IMR-90 (cell line): ENCODE results near the gene USP35. TPM values are rescaled to one million over a fixed set of nuclear protein-coding genes. Genes with fewer than 3 reads are reported as not detected.

Experiments used
- ATAC-seq: fragments of 200-7000 bp; cut with Tn5 transposase; 2 replicates; pipeline ENCODE4 v1.9.1; 2020; ENCODE audit warnings: low read depth, mild to moderate bottlenecking, moderate library complexity
- BruUV-seq: library from RNA; stranded (reverse); fragments of 400-500 nt; replicated peaks from 2 replicates; lab custom pipeline; 2021; lab: Mats Ljungman, UMichigan
- CTCF ChIA-PET: fragments of 300-600 bp; formaldehyde crosslinking; extraction: SDS; loops from one replicate; lab custom pipeline; 2021; ENCODE audit warnings: antibody characterized with exemption; lab: Yijun Ruan, JAX
- POLR2A ChIA-PET: fragments of 300-600 bp; sonication (Branson Sonifier 250); formaldehyde crosslinking; loops from one replicate; lab custom pipeline; 2022; ENCODE audit warnings: antibody characterized with exemption; ENCODE audit not compliant: unreplicated experiment; lab: Charles Lee
- DNase-seq: peaks from one replicate; pipeline ENCODE4 v3.0.0; 2013
- H2AFZ ChIP-seq: replicated peaks from 2 replicates; pipeline ENCODE3; 2013; ENCODE audit warnings: low read length, mild to moderate bottlenecking; ENCODE audit not compliant: poor library complexity
- H2AK5ac ChIP-seq: 2 replicates; pipeline ENCODE4 v1.6.1; 2013; ENCODE audit warnings: low read depth, low read length, inconsistent platforms
- H2AK9ac ChIP-seq: replicated peaks from 2 replicates; pipeline ENCODE3; 2013; ENCODE audit warnings: mild to moderate bottlenecking, low read depth, low read length, moderate library complexity; ENCODE audit not compliant: poor library complexity
- H2BK120ac ChIP-seq: 2 replicates; pipeline ENCODE4 v1.6.1; 2013; ENCODE audit warnings: low read depth, low read length, inconsistent platforms
- H2BK15ac ChIP-seq: 3 replicates; pipeline ENCODE4 v1.6.1; 2013; ENCODE audit warnings: low read depth, low read length, inconsistent platforms
- H2BK20ac ChIP-seq: 2 replicates; pipeline ENCODE4 v1.6.1; 2013; ENCODE audit warnings: low read depth, mild to moderate bottlenecking, inconsistent platforms, low read length, moderate library complexity
- H2BK5ac ChIP-seq: 2 replicates; pipeline ENCODE4 v1.6.1; 2013; ENCODE audit warnings: mild to moderate bottlenecking, low read depth, low read length, inconsistent platforms; ENCODE audit not compliant: poor library complexity, severe bottlenecking
- H3K14ac ChIP-seq: replicated peaks from 2 replicates; pipeline ENCODE4 v1.6.1; 2013; ENCODE audit warnings: low read depth, low read length, inconsistent platforms
- H3K18ac ChIP-seq: 2 replicates; pipeline ENCODE4 v1.6.1; 2013; ENCODE audit warnings: low read depth, low read length, control low read depth
- H3K23ac ChIP-seq: 2 replicates; pipeline ENCODE4 v1.6.1; 2013; ENCODE audit warnings: low read depth, low read length, inconsistent platforms
- H3K27ac ChIP-seq: 2 replicates; pipeline ENCODE4 v1.5.1; 2013; ENCODE audit warnings: mild to moderate bottlenecking, control low read depth, low read length; ENCODE audit not compliant: insufficient read depth
- H3K27me3 ChIP-seq: 2 replicates; pipeline ENCODE4 v1.6.1; 2013; ENCODE audit warnings: low read length; ENCODE audit not compliant: control insufficient read depth, insufficient read depth
- H3K36me3 ChIP-seq: 2 replicates; pipeline ENCODE4 v1.6.1; 2013; ENCODE audit warnings: low read length, mixed read lengths; ENCODE audit not compliant: control insufficient read depth, insufficient read depth
- H3K4ac ChIP-seq: 2 replicates; pipeline ENCODE4 v1.6.1; 2013; ENCODE audit warnings: low read depth, low read length, inconsistent platforms
- H3K4me1 ChIP-seq: 2 replicates; pipeline ENCODE4 v1.6.1; 2013; ENCODE audit warnings: low read length, mixed read lengths; ENCODE audit not compliant: control insufficient read depth, insufficient read depth
- H3K4me2 ChIP-seq: 2 replicates; pipeline ENCODE4 v1.6.1; 2013; ENCODE audit warnings: low read depth, mild to moderate bottlenecking, control low read depth, low read length, moderate library complexity
- H3K4me3 ChIP-seq: 2 replicates; pipeline ENCODE4 v1.5.1; 2013; ENCODE audit warnings: low read depth, mild to moderate bottlenecking, control low read depth, low read length, moderate library complexity; ENCODE audit not compliant: insufficient read depth
- H3K56ac ChIP-seq: 2 replicates; pipeline ENCODE4 v1.6.1; 2013; ENCODE audit warnings: low read length, inconsistent platforms; ENCODE audit not compliant: insufficient read depth; ENCODE audit errors: extremely low read depth
- H3K79me1 ChIP-seq, 2 experiments: 2 replicates each; pipeline ENCODE4 v1.6.1; 2013; ENCODE audit warnings: low read length in 2 of 2, inconsistent platforms in 1 of 2, low read depth in 1 of 2
- H3K9ac ChIP-seq: 2 replicates; pipeline ENCODE4 v1.6.1; 2013; ENCODE audit warnings: low read depth, low read length, control low read depth
- H3K9me1 ChIP-seq: 2 replicates; pipeline ENCODE4 v1.6.1; 2013; ENCODE audit warnings: low read length, inconsistent platforms; ENCODE audit not compliant: insufficient read depth
- H3K9me3 ChIP-seq: 2 replicates; pipeline ENCODE4 v1.6.1; 2013; ENCODE audit warnings: low read length; ENCODE audit not compliant: control insufficient read depth, insufficient read depth
- H4K20me1 ChIP-seq: 2 replicates; pipeline ENCODE4 v1.6.1; 2013; ENCODE audit warnings: low read length, inconsistent platforms; ENCODE audit not compliant: insufficient read depth
- H4K5ac ChIP-seq: 2 replicates; pipeline ENCODE4 v1.6.1; 2013; ENCODE audit warnings: mild to moderate bottlenecking, low read depth, low read length, control low read depth
- H4K8ac ChIP-seq, 2 experiments: 2 replicates each; pipeline ENCODE4 v1.6.1; 2013; ENCODE audit warnings: low read depth in 2 of 2, low read length in 2 of 2, control low read depth in 1 of 2, inconsistent platforms in 1 of 2
- H4K91ac ChIP-seq: 2 replicates; pipeline ENCODE4 v1.6.1; 2013; ENCODE audit warnings: low read depth, low read length, inconsistent platforms; ENCODE audit not compliant: insufficient read depth
- BHLHE40 ChIP-seq: fragments of 150-350 bp; IDR thresholded peaks from 2 replicates; pipeline ENCODE4 v1.6.1; 2016; ENCODE audit warnings: mild to moderate bottlenecking, low read depth, low read length
- CEBPB ChIP-seq: IDR thresholded peaks from 2 replicates; pipeline ENCODE4 v1.6.1; 2012; ENCODE audit warnings: low read depth, low read length, improper control_type of control experiment
- CHD1 ChIP-seq: IDR thresholded peaks from 2 replicates; pipeline ENCODE4 v1.6.1; 2012; ENCODE audit warnings: low read depth, low read length, improper control_type of control experiment
- ELK1 ChIP-seq: fragments of 150-350 bp; IDR thresholded peaks from 2 replicates; pipeline ENCODE4 v1.6.1; 2016; ENCODE audit warnings: low read depth, mild to moderate bottlenecking, low read length, moderate library complexity, borderline replicate concordance
- FOS ChIP-seq: fragments of 150-350 bp; IDR thresholded peaks from 2 replicates; pipeline ENCODE4 v1.6.1; 2016; ENCODE audit warnings: low read depth, low read length
- MAFK ChIP-seq: IDR thresholded peaks from 2 replicates; pipeline ENCODE4 v1.6.1; 2012; ENCODE audit warnings: low read depth, low read length, improper control_type of control experiment
- MAZ ChIP-seq: IDR thresholded peaks from 2 replicates; pipeline ENCODE4 v1.6.1; 2012; ENCODE audit warnings: low read depth, mild to moderate bottlenecking, low read length, improper control_type of control experiment, moderate library complexity, borderline replicate concordance
- MXI1 ChIP-seq: IDR thresholded peaks from 2 replicates; pipeline ENCODE4 v1.6.1; 2012; ENCODE audit warnings: low read depth, mild to moderate bottlenecking, low read length, moderate library complexity, borderline replicate concordance
- NFE2L2 ChIP-seq: fragments of 150-350 bp; IDR thresholded peaks from 2 replicates; pipeline ENCODE4 v1.6.1; 2016; ENCODE audit warnings: low read depth, mild to moderate bottlenecking, low read length
- POLR2A ChIP-seq: IDR thresholded peaks from 2 replicates; pipeline ENCODE4 v1.6.1; 2012; ENCODE audit warnings: mild to moderate bottlenecking, low read depth, low read length
- RAD21 ChIP-seq: IDR thresholded peaks from 2 replicates; pipeline ENCODE4 v1.6.1; 2012; ENCODE audit warnings: low read length, improper control_type of control experiment
- RCOR1 ChIP-seq: IDR thresholded peaks from 2 replicates; pipeline ENCODE4 v1.6.1; 2012; ENCODE audit warnings: mild to moderate bottlenecking, low read length, improper control_type of control experiment; ENCODE audit not compliant: insufficient replicate concordance
- RFX5 ChIP-seq: IDR thresholded peaks from 2 replicates; pipeline ENCODE4 v1.8.0; 2012; ENCODE audit warnings: low read depth, mild to moderate bottlenecking, low read length, moderate library complexity
- SMC3 ChIP-seq: fragments of 150-350 bp; IDR thresholded peaks from 2 replicates; pipeline ENCODE4 v1.6.1; 2016; ENCODE audit warnings: low read depth, mild to moderate bottlenecking, antibody characterized with exemption, low read length, moderate library complexity
- dilution Hi-C: fragments of 300-500 bp; cut with HindIII; formaldehyde crosslinking; loops from one replicate; pipeline ENCODE4 v1.14.3; 2018; ENCODE audit warnings: low sequenced_read_pairs; ENCODE audit not compliant: unreplicated experiment
- in situ Hi-C: fragments of 300-500 bp; cut with MboI; formaldehyde crosslinking; loops from 3 replicates; pipeline ENCODE4 v1.14.3; 2019; ENCODE audit warnings: low sequenced_read_pairs, inconsistent platforms, mixed read lengths
- intact Hi-C: fragments of 100-400 bp; cut with micrococcal nuclease; formaldehyde crosslinking; loops from 2 replicates; pipeline ENCODE4 v1.10.0; 2022
- polyA plus RNA-seq, 3 experiments: library from polyadenylated mRNA; depleted of rRNA; stranded (reverse); fragments of >200 nt; gene quantifications; 2 replicates each; pipeline ENCODE4 v1.2.3, GENCODE V29; 2012; ENCODE audit warnings: low replicate concordance in 1 of 3
- total RNA-seq: library from RNA; depleted of rRNA; stranded (reverse); fragments of >200 nt; gene quantifications from 2 replicates; pipeline ENCODE4 v1.2.3, GENCODE V29; 2012
- TF ChIP-seq, protein P1 (sequence below): fragments of 150-350 bp; IDR thresholded peaks from 2 replicates; pipeline ENCODE4 v1.6.1; 2017; ENCODE audit warnings: mild to moderate bottlenecking, antibody characterized with exemption, low read length, low read depth
- TF ChIP-seq, protein P2 (sequence below): conservative IDR thresholded peaks from 2 replicates; pipeline ENCODE4 v1.5.1; 2012; ENCODE audit warnings: mild to moderate bottlenecking, low read depth, low read length, improper control_type of control experiment

The USP35 gene
- total and polyA plus RNA-seq, 2 of the 4 experiments (the other 2 are of a cell fraction), result 2.7 to 11.3 TPM

DNA sequence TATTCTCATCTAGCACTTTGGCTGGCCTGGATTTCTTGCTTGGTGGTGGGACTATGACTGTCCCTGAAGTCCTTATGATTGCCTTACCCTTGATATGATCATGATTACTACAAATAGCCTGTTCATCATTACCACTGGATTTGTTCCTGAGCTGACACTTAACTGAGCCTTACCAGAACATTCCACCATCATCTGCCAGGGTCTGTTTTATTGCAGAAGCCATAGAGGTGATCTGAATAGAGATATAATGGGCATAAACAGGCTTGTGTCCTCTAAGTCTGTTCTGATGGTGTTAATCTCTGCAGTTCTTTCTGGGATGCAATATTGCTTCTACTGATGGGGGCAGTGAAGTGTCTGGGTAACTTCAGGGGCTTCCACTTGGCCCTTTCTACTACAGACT is 36.9 kb upstream of the USP35 start:
- H2AK5ac ChIP-seq, result no peak overlapping the region
- H3K4me3 ChIP-seq, result no peak overlapping the region
- DNase-seq, result no peak
- CTCF ChIA-PET, result no interaction called here
- H2BK20ac ChIP-seq, result no peak overlapping the region
- no peak overlapping the region for H2BK15ac ChIP-seq
- no peak overlapping the region for H3K9ac ChIP-seq
- H2AFZ ChIP-seq, result no peak overlapping the region
- no peak overlapping the region for H4K91ac ChIP-seq
- BruUV-seq, result no TSS peak
- no peaks in the 10 kb centered on the region for H3K9me3 ChIP-seq
- H3K14ac ChIP-seq, result no peak overlapping the region
- no peak for ATAC-seq
- no peaks in the 10 kb centered on the region for H3K27me3 ChIP-seq
- no peak overlapping the region for H3K4me2 ChIP-seq
- H4K20me1 ChIP-seq, result no peaks in the 10 kb centered on the region
- no peak overlapping the region for H4K5ac ChIP-seq
- no peak overlapping the region for H3K4ac ChIP-seq
- no peak overlapping the region for H3K23ac ChIP-seq
- no peak overlapping the region for H3K27ac ChIP-seq
- H3K56ac ChIP-seq, result no peak overlapping the region
- no peak overlapping the region for H3K18ac ChIP-seq
- in situ Hi-C loops (loop anchor here (5.0 kb wide), 1 partner anchor 415 kb away; no protein-coding TSS in a partner anchor), dilution Hi-C loops (no loop called here), intact Hi-C loops (no loop called here)
- TF ChIP-seq RFX5 (no peak), POLR2A (no peak), ELK1 (no peak), RCOR1 (no peak), NFE2L2 (no peak), MAFK (no peak), CEBPB (no peak), MAZ (no peak), FOS (no peak), BHLHE40 (no peak), MXI1 (no peak), SMC3 (no peak), CHD1 (no peak), RAD21 (no peak)
- TF ChIP-seq, protein P1, sequence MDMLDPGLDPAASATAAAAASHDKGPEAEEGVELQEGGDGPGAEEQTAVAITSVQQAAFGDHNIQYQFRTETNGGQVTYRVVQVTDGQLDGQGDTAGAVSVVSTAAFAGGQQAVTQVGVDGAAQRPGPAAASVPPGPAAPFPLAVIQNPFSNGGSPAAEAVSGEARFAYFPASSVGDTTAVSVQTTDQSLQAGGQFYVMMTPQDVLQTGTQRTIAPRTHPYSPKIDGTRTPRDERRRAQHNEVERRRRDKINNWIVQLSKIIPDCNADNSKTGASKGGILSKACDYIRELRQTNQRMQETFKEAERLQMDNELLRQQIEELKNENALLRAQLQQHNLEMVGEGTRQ, result no peak
- TF ChIP-seq, protein P2, sequence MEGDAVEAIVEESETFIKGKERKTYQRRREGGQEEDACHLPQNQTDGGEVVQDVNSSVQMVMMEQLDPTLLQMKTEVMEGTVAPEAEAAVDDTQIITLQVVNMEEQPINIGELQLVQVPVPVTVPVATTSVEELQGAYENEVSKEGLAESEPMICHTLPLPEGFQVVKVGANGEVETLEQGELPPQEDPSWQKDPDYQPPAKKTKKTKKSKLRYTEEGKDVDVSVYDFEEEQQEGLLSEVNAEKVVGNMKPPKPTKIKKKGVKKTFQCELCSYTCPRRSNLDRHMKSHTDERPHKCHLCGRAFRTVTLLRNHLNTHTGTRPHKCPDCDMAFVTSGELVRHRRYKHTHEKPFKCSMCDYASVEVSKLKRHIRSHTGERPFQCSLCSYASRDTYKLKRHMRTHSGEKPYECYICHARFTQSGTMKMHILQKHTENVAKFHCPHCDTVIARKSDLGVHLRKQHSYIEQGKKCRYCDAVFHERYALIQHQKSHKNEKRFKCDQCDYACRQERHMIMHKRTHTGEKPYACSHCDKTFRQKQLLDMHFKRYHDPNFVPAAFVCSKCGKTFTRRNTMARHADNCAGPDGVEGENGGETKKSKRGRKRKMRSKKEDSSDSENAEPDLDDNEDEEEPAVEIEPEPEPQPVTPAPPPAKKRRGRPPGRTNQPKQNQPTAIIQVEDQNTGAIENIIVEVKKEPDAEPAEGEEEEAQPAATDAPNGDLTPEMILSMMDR, result no peak
- H4K8ac ChIP-seq, result no peak overlapping the region
- no peaks in the 10 kb centered on the region for H3K79me1 ChIP-seq
- H3K4me1 ChIP-seq, result no peaks in the 10 kb centered on the region; the same call in 1 of the 2 replicates
- no peak overlapping the region for H2AK9ac ChIP-seq
- H3K36me3 ChIP-seq, result no peaks in the 10 kb centered on the region
- no peak overlapping the region for H2BK120ac ChIP-seq
- H3K9me1 ChIP-seq, result no peaks in the 10 kb centered on the region
- POLR2A ChIA-PET, result interaction anchor here (0.6 kb wide), 1 partner anchor 34 kb away, joined by 3 read pairs; no protein-coding TSS in a partner anchor
- no peak overlapping the region for H2BK5ac ChIP-seq
